EH (cell line): ENCODE data around the gene NUP188.

Experiments
- DNase-seq: peaks from one replicate; pipeline ENCODE4 v3.0.0-alpha.2; 2015; ENCODE audit warnings: low read depth

The NUP188 gene

GRCh38 chr9:128913995-128914772 is 33.3 kb upstream of the NUP188 start:
- DNase-seq = no peak

DNA sequence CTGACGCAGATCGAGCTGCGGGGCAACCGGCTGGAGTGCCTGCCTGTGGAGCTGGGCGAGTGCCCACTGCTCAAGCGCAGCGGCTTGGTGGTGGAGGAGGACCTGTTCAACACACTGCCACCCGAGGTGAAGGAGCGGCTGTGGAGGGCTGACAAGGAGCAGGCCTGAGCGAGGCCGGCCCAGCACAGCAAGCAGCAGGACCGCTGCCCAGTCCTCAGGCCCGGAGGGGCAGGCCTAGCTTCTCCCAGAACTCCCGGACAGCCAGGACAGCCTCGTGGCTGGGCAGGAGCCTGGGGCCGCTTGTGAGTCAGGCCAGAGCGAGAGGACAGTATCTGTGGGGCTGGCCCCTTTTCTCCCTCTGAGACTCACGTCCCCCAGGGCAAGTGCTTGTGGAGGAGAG is 31.3 kb upstream of the NUP188 start:
- DNase-seq = peak; percentile 60

DNA sequence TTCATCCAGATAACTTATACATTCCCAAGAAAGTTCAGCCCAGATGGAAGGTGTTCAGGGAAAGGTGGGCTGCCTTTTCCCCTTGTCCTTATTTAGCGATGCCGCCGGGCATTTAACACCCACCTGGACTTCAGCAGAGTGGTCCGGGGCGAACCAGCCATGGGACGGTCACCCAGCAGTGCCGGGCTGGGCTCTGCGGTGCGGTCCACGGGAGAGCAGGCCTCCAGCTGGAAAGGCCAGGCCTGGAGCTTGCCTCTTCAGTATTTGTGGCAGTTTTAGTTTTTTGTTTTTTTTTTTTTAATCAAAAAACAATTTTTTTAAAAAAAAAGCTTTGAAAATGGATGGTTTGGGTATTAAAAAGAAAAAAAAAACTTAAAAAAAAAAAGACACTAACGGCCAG is 30.8 kb upstream of the NUP188 start:
- DNase-seq = no peak

DNA sequence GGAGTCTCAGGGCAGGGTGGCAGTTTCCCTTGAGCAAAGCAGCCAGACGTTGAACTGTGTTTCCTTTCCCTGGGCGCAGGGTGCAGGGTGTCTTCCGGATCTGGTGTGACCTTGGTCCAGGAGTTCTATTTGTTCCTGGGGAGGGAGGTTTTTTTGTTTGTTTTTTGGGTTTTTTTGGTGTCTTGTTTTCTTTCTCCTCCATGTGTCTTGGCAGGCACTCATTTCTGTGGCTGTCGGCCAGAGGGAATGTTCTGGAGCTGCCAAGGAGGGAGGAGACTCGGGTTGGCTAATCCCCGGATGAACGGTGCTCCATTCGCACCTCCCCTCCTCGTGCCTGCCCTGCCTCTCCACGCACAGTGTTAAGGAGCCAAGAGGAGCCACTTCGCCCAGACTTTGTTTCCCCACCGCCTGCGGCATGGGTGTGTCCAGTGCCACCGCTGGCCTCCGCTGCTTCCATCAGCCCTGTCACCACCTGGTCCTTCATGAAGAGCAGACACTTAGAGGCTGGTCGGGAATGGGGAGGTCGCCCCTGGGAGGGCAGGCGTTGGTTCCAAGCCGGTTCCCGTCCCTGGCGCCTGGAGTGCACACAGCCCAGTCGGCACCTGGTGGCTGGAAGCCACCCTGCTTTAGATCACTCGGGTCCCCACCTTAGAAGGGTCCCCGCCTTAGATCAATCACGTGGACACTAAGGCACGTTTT is 30.2 kb upstream of the NUP188 start:
- peak; percentile 78 for DNase-seq

DNA sequence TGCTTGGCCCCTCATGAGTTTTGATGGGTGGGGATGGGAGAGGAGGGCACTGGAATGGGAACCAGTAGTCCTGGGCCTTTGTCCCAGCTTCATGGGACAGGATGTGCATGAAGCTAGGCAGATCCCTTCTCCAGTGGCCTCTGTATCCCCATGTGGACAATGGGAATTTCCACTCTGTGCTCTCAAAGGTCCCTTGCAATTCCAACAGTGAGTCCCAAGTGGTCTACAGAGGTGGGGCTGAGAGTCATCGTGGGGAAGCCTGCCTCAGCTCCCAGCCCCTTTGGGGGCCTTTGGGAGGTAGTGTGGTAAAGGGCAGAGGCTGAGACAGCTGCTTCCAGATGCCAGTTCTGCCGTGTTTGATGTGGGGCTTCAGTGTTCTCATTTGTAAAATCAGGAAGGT is 28.6 kb upstream of the NUP188 start:
- DNase-seq = no peak

DNA sequence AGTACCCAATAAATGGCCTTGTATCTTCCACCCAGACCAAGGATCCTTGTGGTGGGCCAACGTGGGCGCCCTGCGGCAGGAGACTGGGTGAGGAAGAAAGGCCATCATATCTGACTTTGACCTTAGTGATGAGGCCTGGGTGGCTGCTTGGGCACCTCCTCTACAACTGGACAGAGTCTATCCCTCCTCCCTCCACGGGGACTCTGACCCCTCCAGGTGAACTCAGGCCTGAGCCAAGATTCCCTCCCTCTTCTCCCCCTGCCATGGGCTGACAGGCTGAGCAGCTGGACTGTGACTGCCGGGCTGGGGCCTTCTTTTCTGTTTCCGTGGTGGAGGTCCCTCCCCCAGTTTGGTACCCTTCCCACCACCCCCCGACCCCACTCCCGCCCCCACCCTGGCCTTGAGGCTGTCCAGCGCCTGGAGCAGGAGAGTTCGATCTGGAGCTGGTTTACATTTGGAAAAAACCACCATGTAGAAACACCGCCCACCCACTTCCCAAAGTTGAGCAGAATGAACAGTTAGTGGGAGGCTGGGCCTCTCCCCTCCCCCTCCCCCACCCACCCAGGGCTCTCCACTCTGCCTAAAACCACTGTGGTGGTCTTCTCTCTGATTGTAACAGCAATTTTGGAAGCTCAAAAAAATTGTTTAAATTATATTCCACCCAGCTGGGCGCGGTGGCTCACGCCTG is 28.0 kb upstream of the NUP188 start:
- DNase-seq = no peak

DNA sequence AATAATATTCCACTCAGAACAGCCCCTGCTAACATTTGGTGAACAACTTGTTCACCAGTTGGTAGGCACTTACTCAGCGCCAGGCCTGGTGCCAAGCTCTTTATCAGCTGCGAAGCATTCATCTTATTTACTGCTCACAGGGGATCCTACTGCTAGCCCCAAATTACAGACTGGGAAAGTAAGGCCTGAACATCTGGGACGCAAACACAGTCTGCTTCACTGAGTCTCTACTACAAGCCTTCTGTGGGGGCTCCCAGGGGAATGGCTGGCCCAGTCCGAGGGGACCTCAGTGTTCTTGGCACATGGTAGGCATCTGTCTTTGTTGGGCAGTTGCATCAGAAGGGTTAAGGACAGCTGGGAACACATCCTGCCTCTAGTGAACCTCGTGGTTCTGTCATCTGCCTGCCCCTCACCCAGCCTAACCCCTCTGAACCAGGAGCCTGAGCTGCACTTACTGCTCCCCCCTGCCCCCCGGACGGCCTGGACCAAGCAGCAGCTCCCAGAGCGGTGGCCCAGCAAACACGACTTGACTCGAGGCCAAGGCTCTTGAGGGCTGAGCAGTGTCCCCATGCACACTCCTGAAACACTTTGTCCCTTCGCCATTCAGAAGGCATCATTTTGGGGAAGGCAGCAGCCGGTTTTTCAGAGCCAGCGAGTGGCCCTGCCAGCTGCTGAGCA is 27.0 kb upstream of the NUP188 start, which contains the start of gene PHYHD1:
PHYHD1 (plus strand) TSS at position 602 of the 678 bp plus-strand sequence. CDS start 1,342 bp downstream, outside the sequence.
- peak; percentile 80 for DNase-seq

GRCh38 chr9:128921881-128922763 is 25.4 kb upstream of the NUP188 start:
- DNase-seq = peak; percentile 65

GRCh38 chr9:128923493-128923883 is 24.0 kb upstream of the NUP188 start:
- DNase-seq = no peak

DNA sequence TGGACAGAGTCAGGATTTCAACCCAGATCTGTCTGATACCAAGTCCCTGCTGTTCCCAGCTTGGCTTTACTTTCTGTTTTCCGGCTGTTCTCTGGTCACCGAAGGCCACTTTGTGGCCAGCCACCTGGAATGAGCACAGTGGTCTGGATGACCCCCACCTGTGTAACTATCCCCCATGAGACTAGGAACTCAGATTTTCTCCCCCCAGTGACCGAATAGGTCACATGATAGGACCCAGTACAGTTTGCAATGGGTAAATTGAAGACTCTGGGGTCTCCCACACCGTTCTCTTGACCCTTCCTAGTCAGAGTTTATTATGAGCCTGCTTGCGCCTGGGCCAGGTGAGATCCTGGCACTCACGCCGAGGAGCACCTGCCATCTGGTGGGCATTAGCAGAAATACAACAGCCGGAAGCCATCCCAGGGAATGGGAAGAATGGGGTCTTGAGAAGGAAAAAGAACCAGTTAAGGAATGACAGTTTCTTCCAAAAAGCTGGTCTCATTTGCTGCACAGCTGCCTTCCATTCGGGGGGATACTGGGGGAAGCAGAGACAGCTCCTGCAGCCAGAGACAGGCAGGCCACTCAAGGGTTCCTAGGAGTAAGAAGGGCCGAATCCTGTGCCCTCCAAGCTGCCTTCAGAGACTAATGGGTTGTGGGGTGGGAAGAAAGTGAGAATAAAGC is 19.6 kb upstream of the NUP188 start:
- DNase-seq = peak; percentile 54

GRCh38 chr9:128928624-128929023 is 18.9 kb upstream of the NUP188 start:
- DNase-seq = no peak

GRCh38 chr9:128929560-128929959 is 17.9 kb upstream of the NUP188 start:
- DNase-seq = no peak

GRCh38 chr9:128933731-128934130 is 13.8 kb upstream of the NUP188 start:
- DNase-seq = no peak

DNA sequence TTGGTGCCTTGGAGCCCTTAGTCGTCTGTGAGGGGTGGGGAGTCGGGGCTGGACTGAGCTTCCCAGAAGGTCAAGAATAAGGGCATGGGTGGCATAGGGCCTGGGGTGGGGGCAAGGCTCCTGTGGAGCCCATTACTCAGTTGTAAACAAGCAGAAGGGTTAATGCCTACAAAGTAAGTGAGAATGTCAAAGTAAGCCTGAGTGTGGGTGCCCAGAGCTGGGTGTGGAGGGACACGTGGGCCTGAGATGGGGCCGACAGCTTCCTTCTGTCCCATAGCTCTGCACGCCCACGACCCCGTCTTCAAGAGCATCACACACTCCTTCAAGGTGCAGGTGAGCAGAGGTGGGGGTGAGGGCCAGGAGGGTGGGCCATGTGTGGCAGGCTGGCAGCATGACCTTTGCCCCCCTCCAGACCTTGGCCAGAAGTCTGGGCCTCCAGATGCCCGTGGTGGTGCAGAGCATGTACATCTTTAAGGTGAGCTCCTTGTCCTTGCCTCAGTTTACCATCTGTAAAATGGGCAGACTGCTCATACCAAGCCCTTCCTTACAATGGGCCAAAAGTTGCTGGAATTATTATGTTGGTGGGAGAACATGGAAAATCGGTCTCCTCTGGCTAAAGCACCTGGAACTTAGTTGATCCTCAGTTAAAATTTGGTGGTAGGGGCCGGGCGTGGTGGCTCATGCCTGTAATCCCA is 11.2 kb upstream of the NUP188 start:
- DNase-seq = no peak

- DNase-seq = no peak
These were observed 10.0 kb upstream of the NUP188 start for GRCh38 chr9:128937310-128938165.

DNA sequence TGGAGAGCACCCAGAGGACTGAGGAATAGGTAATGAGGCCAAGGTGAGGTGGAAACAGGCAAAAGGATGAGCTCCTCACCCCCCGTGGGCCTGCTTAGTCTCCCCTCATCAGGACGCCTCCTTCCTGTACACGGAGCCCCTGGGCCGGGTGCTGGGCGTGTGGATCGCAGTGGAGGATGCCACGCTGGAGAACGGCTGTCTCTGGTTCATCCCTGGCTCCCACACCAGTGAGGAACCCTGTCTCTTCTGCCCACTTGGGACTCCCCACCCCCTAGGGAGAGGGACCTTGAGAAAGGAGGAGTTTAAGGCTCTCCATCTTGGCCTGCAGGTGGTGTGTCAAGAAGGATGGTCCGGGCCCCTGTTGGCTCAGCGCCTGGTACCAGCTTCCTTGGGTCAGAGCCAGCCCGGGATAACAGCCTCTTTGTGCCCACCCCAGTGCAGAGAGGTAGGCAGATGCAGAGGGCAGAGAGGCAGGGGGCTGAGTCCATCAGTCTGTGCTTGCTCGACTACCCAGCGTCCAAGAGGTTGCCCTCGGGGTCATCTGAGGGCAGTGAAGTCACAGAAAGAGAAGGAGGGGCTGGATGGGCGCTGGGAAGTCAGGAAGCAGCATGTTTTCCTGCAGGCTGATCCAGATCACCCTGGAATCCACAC is 7.1 kb upstream of the NUP188 start:
- no peak for DNase-seq

GRCh38 chr9:128940946-128941755 is 6.3 kb upstream of the NUP188 start:
- no peak for DNase-seq
